BE2C (cell line): ENCODE data around the gene KCNMA1.
A peak's percentile ranks its signal among the peaks of the same experiment; 100 is the strongest.

Source experiments
- DNase-seq: peaks from one replicate; pipeline ENCODE4 v3.0.0-alpha.2; 2020
- H3K27me3 ChIP-seq: fragments of 250-450 bp; sonication (Bioruptor Pico); 2 replicates; pipeline ENCODE4 v1.5.1; 2020; ENCODE audit warnings: mild to moderate bottlenecking
- H3K36me3 ChIP-seq: fragments of 250-450 bp; sonication (Bioruptor Pico); 2 replicates; pipeline ENCODE4 v1.5.1; 2020; ENCODE audit warnings: mild to moderate bottlenecking
- H3K4me1 ChIP-seq: fragments of 250-450 bp; sonication (Bioruptor Pico); 2 replicates; pipeline ENCODE4 v1.5.1; 2020
- H3K4me3 ChIP-seq: 2 replicates; pipeline ENCODE4 v1.5.1; 2011; ENCODE audit warnings: low read depth, low read length
- H3K9me3 ChIP-seq: fragments of 250-450 bp; sonication (Bioruptor Pico); 2 replicates; pipeline ENCODE4 v1.5.1; 2020
- TF ChIP-seq, protein P1 (sequence below): IDR thresholded peaks from 2 replicates; pipeline ENCODE4 v1.5.1; 2012; ENCODE audit warnings: mild to moderate bottlenecking, low read depth, low read length

KCNMA1 gene

DNA sequence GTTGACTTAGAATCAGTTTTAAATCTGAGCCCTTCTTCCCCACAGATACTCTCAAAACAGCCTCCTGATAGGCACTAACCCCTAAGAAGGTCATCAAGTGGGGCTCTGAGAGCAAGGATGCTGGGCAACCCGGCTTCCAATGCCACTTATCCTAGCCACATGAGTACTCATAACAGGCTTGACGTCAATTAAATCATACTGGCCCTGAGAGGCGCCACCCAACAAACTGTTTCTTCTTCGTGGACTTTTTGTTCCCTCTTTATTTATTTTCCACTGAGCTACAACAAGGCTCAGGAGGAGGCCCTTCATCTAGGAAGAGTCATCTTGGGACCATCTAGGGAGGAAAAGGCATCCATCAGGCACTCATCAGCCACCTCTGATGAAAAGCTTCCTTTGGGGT lies 255.9 kb downstream of the KCNMA1 start:
- Histone ChIP-seq H3K9me3 (no peaks in the 10 kb centered on the region), H3K4me1 (no peaks in the 10 kb centered on the region; the same call in 1 of the 2 replicates), H3K36me3 (no peaks in the 10 kb centered on the region), H3K4me3 (no peak overlapping the region), H3K27me3 (no peaks in the 10 kb centered on the region)
- TF ChIP-seq, protein P1, sequence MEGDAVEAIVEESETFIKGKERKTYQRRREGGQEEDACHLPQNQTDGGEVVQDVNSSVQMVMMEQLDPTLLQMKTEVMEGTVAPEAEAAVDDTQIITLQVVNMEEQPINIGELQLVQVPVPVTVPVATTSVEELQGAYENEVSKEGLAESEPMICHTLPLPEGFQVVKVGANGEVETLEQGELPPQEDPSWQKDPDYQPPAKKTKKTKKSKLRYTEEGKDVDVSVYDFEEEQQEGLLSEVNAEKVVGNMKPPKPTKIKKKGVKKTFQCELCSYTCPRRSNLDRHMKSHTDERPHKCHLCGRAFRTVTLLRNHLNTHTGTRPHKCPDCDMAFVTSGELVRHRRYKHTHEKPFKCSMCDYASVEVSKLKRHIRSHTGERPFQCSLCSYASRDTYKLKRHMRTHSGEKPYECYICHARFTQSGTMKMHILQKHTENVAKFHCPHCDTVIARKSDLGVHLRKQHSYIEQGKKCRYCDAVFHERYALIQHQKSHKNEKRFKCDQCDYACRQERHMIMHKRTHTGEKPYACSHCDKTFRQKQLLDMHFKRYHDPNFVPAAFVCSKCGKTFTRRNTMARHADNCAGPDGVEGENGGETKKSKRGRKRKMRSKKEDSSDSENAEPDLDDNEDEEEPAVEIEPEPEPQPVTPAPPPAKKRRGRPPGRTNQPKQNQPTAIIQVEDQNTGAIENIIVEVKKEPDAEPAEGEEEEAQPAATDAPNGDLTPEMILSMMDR: no peak
- DNase-seq: no peak

DNA sequence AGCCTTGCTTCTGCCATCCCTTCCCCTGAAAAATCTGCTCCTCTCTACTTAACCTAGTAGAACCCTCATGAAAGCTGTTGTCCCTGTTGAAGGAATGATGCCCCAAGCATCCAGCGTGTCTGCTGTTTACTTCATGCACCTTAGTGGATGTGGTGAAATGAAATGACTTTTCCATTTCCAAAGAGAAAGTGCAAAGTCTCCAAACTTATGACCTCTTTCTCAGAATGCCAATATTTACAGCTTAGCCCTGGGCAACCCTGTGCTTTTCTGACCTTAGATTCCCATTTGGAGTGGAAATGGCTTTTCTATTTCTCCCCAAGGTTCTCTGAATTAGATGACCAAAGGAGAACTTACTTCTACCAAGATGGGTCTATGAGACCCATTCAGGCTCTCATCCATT lies 256.9 kb downstream of the KCNMA1 start:
- H3K4me3 ChIP-seq: no peak overlapping the region
- H3K27me3 ChIP-seq: no peaks in the 10 kb centered on the region
- TF ChIP-seq, protein P1: no peak
- no peaks in the 10 kb centered on the region for H3K36me3 ChIP-seq
- H3K4me1 ChIP-seq: no peaks in the 10 kb centered on the region; the same call in 1 of the 2 replicates
- no peak for DNase-seq
- H3K9me3 ChIP-seq: no peaks in the 10 kb centered on the region

DNA sequence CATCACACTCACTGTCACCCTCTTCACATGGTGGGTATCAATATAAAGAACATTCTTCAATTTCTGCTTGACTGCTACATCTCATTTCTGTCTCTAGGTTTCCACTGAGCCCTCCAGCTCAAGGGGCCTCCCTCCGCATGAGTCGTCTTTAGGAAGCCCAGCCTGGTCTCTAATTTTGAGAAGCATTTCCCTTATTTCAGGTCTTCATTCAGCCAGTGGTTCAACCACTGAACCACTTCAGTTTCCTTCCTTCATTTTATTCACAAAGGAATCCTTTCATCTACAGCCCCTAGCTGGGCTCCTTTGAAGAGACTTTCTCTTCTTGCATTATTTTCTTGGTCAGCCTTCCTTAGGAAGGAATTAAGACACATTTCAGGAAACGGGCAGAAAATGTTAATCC lies 257.4 kb downstream of the KCNMA1 start:
- no peaks in the 10 kb centered on the region; the same call in 1 of the 2 replicates for H3K4me1 ChIP-seq
- no peak overlapping the region for H3K4me3 ChIP-seq
- DNase-seq: no peak
- no peaks in the 10 kb centered on the region for H3K36me3 ChIP-seq
- H3K9me3 ChIP-seq: no peaks in the 10 kb centered on the region
- no peaks in the 10 kb centered on the region for H3K27me3 ChIP-seq
- TF ChIP-seq, protein P1: no peak

DNA sequence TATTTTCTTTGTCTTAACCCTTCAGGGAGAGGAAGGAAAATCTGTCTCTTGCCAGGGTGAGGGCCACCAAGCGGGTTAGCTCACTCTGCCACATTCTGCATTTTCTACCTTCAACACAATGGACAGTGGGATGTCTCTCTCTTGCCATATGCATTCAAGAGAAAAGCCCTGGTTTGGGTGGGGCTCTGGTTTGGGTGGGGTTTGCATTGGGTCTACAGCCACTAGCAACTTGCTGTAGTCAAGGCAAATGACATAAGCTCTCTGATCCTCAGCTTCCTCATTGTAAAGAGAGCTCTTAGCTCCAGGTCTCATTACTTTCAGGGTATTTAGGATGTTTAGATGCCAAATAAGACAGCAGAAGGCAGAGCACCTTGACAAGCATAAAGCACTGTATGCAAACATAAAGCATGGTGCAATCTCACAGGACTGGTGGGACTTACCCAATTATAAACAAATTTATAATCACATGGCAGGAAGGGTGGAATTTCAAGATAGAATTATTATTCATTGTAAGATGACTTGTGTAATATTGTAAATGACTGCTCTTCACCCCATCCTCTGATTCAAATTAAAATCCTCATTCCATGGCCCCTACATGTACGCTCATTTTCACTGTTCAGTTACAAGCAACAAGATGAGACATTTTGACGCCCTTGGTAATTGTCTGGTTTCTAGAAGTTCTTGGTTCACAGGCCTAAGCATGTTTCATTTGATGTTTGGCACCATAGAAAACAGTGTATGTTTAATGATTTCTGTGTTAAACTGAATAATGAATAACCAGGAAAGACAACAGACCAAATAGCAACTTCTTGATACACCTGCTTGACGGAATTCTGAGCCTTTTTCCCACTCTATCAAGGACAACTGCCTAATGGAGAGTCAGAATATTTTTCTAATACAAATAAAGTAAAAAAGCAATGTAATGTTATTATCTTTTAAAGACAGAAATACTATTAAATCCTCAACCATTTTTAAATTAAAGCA lies 258.9 kb downstream of the KCNMA1 start:
- DNase-seq: no peak
- H3K36me3 ChIP-seq: no peaks in the 10 kb centered on the region
- no peaks in the 10 kb centered on the region for H3K9me3 ChIP-seq
- no peak overlapping the region for H3K4me3 ChIP-seq
- no peaks in the 10 kb centered on the region for H3K4me1 ChIP-seq
- H3K27me3 ChIP-seq: no peaks in the 10 kb centered on the region
- TF ChIP-seq, protein P1: no peak

DNA sequence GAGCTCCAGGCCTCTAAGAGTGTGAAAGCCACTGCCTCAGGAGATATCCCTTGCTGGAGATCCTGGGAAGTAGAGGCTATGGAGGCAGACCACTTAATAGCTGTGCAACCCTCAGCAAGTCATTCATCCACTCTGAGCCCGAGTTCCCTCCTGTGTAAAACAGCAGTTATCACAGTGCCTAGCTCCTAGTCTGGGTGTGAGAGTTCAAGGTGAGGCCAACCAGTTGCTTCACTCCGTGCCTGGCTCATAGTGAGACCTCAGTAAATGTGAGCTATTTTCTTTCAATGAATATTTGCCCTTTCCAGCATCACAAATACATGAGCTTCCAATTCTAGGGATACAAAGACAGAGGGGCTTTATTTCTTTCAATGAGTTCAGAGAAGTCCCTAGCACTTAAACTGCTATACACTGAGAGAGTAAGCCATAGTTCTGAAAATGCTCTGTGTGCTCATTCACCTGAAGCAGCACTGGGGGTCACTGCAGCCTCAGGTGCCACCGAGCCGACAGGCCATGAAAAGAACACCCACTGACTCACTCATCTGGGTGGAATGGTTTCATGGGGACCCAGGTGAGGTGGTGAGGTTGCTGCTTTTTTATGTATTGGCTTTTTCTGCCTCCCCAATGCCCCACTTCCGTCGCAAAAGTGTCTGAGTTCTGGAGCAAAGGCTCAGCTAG lies 259.8 kb downstream of the KCNMA1 start:
- no peak for DNase-seq
- Histone ChIP-seq H3K4me1 (no peaks in the 10 kb centered on the region), H3K27me3 (no peaks in the 10 kb centered on the region), H3K36me3 (no peaks in the 10 kb centered on the region), H3K4me3 (no peak overlapping the region), H3K9me3 (no peaks in the 10 kb centered on the region)
- TF ChIP-seq, protein P1: peak; percentile 19
